GM10248 (cell line): ENCODE measurements around the gene GMEB1.
"Not testable (repeated sequence)": the region's sequence is repeated elsewhere in the genome, so short reads cannot be mapped to it uniquely, and the experiment has no call there.

Source experiments
- CTCF ChIA-PET: fragments of 300-600 bp; sonication (Branson Sonifier 250); formaldehyde crosslinking; extraction: SDS; loops from one replicate; lab custom pipeline; 2021; ENCODE audit warnings: antibody characterized with exemption; lab: Yijun Ruan, JAX
- POLR2A ChIA-PET: fragments of 350-650 bp; sonication (Branson Sonifier 250); formaldehyde crosslinking; extraction: SDS; loops from one replicate; lab custom pipeline; 2020; ENCODE audit warnings: antibody characterized with exemption; lab: Yijun Ruan, JAX
- DNase-seq: peaks from one replicate; pipeline ENCODE4 v3.0.0; 2012; ENCODE audit errors: extremely low spot score
- CTCF ChIP-seq: IDR thresholded peaks from 2 replicates; pipeline ENCODE4 v1.5.1; 2012; ENCODE audit warnings: mild to moderate bottlenecking, low read depth; ENCODE audit errors: extremely low read depth, missing control alignments, control extremely low read depth

The GMEB1 gene

DNA sequence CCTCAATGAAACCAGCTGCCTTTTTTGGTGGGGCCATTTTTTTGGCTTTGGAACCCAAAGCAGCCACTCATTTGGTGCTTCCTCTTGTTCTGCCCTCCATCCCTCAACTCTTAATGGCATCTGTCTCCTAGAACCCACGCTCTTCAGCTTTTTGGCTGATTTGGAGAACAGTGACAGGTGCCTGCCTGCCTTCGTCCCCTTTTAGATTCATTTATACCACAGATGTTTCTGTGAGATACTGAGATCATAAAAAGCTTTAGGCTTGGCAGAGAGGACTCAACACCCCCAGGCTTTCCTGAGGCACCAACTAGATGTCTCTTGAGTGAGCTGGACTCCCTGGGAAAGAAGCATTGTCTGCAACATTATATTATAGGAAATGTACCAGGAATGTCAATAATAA is 47.8 kb downstream of the GMEB1 start:
- no peak for DNase-seq
- TF ChIP-seq CTCF = no peak
- ChIA-PET POLR2A (interaction anchor here (0.6 kb wide), 1 partner anchor 159 kb away, joined by 5 read pairs; no protein-coding TSS in a partner anchor), CTCF (interaction anchor here (1.7 kb wide), 1 partner anchor 73 kb away, joined by 4 read pairs; the partner anchor contains the start of gene TAF12)

DNA sequence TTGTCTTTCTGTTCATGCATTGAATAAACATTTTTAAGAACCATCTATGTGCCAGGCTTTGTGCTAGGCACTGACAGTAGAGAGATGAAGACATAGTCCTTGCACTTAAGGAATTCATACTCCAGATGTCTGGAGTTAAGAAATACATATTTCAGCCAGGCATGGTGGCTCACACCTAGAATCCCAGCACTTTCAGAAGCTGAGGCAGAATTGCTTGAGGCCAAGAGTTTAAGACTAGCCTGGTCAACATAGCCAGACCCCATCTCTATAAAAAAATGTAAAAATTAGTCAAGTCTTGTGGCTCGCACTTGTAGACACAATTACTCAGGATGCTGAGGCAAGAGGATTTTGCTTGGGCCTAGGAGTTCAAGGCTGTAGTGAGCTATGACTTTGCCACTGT is 49.6 kb downstream of the GMEB1 start:
- DNase-seq = no peak
- CTCF ChIA-PET = interaction anchor here (1.1 to 1.2 kb wide), 3 partner anchors 16 to 32 kb away, joined by 3 to 4 read pairs (median 3); partner anchors contain the start of gene YTHDF2
- TF ChIP-seq CTCF = no peak
- POLR2A ChIA-PET = no interaction called here

DNA sequence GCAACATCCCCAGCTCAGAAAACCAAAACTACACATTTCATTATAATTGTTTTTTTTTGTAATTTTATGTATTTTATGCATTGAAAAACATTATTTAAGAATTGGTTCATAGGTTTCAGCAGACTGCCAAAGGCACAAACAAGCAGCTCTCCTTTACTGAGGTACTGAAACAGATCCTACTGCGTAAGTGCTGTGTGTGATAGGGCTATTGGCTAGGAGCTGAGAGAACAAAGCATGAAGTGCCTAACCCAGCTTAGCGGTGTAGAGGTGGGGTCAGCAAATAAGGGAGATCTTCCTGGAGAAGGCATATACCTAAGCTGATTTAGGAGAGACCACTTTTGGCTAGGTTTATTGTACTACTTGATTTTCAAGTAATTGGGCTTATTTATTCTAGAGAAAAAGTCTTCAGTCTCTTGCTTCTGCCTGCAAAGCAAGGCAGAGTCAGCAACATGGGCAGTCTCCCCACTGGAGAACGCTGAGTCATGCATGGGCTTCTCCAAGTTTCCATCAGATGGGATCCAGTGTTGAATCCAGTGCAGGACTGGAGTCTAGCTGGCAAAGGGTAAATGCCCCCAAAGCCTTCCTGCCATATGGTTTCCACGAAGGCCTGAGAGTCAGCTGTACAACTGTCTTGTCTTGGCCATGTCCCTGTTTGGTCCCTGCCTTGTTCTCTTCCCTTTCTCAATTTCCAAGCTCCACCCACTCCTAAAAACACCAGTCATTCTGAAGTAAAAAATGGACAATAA is 50.2 kb downstream of the GMEB1 start:
- ChIA-PET CTCF (interaction anchor here (1.1 to 1.2 kb wide), 3 partner anchors 15 to 32 kb away, joined by 3 to 4 read pairs (median 3); partner anchors contain the start of gene YTHDF2), POLR2A (interaction anchor here (0.6 kb wide), 1 partner anchor 28 kb away, joined by 11 read pairs; no protein-coding TSS in a partner anchor)
- no peak for DNase-seq
- no peak for TF ChIP-seq CTCF

GRCh38 chr1:28719332-28719619 is 50.7 kb downstream of the GMEB1 start:
- ChIA-PET CTCF (interaction anchor here (1.1 to 1.2 kb wide), 2 partner anchors 18 to 31 kb away, joined by 3 read pairs; partner anchors contain the start of gene YTHDF2), POLR2A (no interaction called here)
- TF ChIP-seq CTCF = no peak
- DNase-seq = no peak

DNA sequence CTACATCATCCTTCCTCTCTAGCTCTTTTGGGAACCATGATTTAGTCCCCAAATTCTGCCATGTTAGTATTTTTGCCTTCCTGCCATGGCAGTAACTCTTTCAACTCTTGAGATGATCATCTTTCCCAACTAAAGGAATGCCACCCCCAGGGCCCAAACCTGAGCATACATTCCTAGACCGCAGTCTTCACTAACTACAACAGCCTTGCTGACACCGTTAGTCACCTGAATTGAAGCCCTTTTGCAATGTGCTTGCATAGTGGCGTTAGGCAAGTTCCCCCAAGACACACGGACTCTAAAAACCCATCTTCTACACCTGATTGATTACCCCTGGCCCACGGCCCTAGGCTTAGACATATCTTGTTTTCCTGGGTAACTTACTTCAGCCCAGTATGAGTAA is 51.8 kb downstream of the GMEB1 start:
- no peak for TF ChIP-seq CTCF
- POLR2A ChIA-PET = no interaction called here
- CTCF ChIA-PET = no interaction called here
- no peak for DNase-seq

GRCh38 chr1:28721927-28722326 is 53.3 kb downstream of the GMEB1 start:
- POLR2A ChIA-PET, DNase-seq: not testable (repeated sequence)
- CTCF ChIA-PET = interaction anchor here (6.7 kb wide), 1 partner anchor 14 kb away, joined by 44 read pairs; the partner anchor contains the start of gene YTHDF2

DNA sequence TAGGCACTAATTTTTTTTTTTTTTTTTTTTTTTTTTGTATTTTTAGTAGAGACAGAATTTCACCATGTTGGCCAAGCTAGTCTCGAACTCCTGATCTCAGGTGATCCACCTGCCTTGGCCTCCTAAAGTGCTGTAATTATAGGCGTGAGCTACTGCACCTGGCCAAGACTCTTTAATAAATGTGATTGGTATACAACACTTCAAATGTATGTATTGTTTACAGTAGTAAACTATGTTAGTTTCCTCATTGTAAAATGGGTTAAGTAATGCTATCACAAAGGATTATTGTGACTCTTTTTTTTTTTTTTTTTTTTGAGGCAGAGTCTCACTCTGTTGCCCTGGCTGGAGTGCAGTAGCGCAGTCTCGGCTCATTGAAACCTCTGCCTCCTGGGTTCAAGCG is 56.8 kb downstream of the GMEB1 start:
- POLR2A ChIA-PET, DNase-seq: not testable (repeated sequence)
- CTCF ChIA-PET = interaction anchor here (6.7 kb wide), 1 partner anchor 11 kb away, joined by 44 read pairs; the partner anchor contains the start of gene YTHDF2
